GM12801 (cell line): ENCODE data around the gene PPP1R16B.

Experiments
- CTCF ChIP-seq: IDR thresholded peaks from one replicate; pipeline ENCODE4 v1.5.1; 2011; ENCODE audit warnings: control low read depth; ENCODE audit not compliant: insufficient read length; ENCODE audit errors: extremely low read depth

The PPP1R16B gene

GRCh38 chr20:38920411-38920810 lies 114.9 kb downstream of the PPP1R16B start:
- no peak for TF ChIP-seq CTCF

- no peak for TF ChIP-seq CTCF
Measured at GRCh38 chr20:38920851-38921250, 115.4 kb downstream of the PPP1R16B start.

GRCh38 chr20:38924718-38925117 lies 119.2 kb downstream of the PPP1R16B start:
- no peak for TF ChIP-seq CTCF

GRCh38 chr20:38926142-38926933 lies 120.8 kb downstream of the PPP1R16B start, which contains the start of gene FAM83D:
FAM83D (plus strand) TSS chr20:38926417; CDS start chr20:38926443, 26 bp downstream.
- no peak for TF ChIP-seq CTCF

GRCh38 chr20:38926934-38927616 lies 121.6 kb downstream of the PPP1R16B start:
- TF ChIP-seq CTCF, result no peak

GRCh38 chr20:38927902-38928578 lies 122.5 kb downstream of the PPP1R16B start:
- no peak for TF ChIP-seq CTCF

GRCh38 chr20:38930242-38930569 lies 124.7 kb downstream of the PPP1R16B start:
- no peak for TF ChIP-seq CTCF
